CD4-positive, alpha-beta T cell treated with Interleukin-21 for 1 hour (primary cell): Measurements from ENCODE around the gene RASSF8.

ENCODE experiments used
- DNase-seq: peaks from one replicate; pipeline ENCODE4 v3.0.0-alpha.2; 2020

RASSF8 gene, protein sequence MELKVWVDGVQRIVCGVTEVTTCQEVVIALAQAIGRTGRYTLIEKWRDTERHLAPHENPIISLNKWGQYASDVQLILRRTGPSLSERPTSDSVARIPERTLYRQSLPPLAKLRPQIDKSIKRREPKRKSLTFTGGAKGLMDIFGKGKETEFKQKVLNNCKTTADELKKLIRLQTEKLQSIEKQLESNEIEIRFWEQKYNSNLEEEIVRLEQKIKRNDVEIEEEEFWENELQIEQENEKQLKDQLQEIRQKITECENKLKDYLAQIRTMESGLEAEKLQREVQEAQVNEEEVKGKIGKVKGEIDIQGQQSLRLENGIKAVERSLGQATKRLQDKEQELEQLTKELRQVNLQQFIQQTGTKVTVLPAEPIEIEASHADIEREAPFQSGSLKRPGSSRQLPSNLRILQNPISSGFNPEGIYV

DNA sequence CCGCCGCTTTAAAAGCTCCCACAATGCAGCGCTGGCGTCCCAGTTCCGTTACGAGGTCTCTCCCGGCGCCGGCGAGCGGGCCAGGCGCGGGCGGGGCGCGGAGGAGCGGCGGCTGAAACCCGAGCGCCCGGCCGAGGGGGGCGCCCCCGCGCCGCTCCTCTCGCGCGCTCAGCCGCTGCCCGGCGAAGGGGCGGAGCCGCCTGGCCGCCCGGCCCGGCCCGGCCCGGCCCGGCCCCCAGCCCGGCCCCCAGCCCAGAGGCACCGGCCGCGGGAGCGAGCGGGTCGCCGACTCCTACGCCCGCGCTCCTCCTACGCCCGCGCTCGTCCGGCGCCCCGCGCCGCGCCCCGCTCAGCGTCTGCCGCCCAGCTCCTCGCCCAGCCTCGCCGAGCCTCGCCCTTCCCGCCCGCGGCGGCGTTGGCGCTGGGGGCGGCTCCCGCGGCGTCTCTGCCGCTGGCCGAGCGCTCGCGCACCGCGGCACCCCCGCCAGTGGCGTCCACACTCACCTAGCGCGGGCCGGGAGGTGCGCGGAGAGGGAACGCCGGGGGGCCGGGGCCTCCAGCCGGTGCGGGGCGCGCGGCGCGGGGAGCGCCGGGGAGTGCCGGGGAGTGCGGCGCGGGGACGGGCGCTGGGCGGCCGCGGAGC, at the start of gene RASSF8:
Gene RASSF8 (plus strand): TSS at position 255 of the 643 bp plus-strand sequence. CDS start 96,662 bp downstream, outside the sequence.
- no peak for DNase-seq

DNA sequence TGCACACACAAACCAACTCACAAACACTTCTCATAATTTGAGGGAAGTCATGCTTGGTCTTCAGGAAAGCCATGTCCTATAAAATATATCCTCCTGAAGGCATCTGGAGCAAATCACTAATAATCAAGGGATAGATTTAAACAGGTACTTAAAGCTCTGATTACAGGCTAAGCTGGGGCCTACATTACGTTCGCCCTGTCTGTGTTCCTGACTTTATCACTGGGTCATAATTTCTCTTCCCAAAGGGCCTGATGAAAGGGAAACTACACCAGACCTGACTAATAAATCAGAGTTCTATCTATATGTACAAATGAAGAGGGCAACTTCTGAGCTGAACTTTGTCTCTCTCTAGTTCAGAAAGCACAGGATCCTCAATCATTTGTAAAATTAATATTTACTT, 43.9 kb upstream of the RASSF8 start:
- no peak for DNase-seq

DNA sequence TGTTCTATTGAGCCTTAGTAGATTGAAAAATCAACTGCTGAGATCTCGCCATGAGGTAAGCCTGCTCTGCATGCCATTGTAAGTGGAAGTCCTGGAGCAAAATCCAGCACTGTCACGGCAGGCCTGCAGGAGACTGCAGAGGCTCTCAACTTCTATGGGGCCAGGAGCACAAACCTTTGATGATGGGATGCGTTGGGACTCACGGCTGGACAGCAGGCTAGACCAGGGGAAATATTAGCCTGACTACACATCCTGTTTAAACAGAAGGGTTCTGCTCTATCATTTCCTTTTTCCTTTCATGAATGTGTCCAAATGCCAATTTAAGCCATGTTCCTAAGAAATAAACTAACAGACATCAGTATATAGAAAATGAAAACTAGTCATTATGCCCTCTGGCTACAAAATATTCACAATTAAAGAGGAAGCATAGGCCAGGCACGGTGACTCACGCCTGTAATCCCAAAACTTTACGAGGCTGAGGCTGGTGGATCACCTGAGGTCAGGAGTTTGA, 33.9 kb upstream of the RASSF8 start:
- DNase-seq: no peak

DNA sequence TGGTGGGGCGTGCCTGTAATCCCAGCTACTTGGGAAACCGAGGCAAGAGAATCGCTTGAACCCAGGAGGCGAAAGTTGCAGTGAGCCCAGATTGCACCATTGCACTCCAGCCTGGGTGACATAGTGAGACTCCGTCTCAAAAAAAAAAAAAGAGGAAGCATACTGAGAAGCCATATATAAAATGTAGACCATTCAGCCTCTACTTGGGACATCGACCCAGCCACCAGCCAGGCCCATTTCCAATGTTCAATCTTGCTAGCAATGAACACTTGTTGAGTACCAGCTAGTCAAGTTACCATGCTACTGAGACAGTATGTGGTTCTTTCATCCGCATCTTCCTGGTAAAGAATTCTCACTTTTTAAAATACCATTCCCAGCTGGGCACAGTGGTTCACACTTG, 33.4 kb upstream of the RASSF8 start:
- no peak for DNase-seq

DNA sequence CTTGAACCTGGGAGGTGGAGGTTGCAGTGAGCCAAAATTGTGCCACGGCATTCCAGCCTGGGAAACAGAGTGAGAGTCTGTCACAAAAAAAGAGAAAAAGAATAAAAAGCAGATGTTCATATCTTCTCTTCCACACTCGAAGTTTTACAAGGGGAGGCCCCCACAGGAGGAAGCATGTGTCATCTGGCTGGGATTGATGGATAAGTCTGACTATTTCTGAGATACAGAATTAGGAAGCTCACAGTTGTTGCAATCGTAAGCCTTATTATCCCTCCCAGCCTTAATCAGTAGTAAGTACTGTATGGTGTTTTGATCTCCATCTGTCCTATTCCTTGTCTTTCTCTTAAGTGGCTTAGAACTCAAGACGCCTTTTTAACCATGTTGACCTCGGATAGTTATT, 31.9 kb upstream of the RASSF8 start:
- no peak for DNase-seq

DNA sequence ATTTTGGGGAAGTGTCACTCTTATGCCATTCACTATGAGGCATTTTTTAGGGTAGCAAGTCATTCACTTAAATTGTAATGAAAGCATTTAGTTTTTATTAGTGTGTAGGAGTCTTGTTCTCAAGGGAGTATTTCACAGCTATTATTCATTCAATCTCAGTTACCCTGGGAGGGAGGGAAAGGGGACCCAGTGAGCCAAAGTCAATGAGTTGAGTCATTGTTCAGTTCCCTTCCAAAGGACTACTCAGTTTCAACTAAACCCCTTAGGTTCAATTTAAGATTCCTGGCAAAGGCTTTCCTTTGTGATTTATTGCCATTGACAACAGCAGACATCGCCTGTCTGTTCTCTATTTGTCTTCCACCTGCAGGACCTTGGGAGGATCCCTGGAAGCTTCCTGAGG, 29.3 kb upstream of the RASSF8 start:
- no peak for DNase-seq

DNA sequence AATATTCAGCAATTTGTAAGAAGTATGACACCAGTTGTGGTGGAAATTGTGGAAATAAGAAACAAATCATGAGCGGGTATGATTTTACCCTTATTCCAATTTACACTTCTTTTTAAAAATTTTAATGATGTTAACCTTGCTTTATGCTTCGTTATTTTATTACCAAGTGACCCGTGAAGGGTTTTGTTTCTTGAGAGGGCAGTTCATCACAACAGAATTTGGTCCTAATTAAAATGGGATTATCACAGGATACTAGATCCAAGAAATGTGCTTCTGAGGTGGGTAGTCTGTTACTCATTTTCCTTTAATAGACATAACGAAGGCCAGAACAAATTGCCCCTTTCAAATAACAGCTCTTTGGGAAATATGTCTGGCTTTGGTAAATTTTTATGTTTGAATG, 25.5 kb upstream of the RASSF8 start:
- no peak for DNase-seq

DNA sequence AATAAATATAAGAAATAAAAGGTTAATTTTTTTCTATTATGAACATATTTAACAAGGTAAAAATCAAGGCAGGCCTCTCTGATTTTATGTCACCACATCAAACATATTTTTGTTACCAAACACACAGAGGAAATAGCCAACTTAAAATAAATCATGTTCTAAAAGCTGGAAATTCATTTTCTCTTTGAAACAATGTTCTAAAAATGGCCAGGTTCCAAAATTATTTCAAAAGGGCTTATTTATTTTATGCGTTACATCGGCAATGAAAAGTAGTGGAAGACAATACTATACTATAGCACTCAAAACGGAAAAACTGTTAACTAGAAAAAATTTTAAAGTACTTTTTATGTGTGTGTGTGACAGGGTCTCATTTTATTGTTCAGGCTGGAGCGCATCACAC, 24.0 kb upstream of the RASSF8 start:
- no peak for DNase-seq

DNA sequence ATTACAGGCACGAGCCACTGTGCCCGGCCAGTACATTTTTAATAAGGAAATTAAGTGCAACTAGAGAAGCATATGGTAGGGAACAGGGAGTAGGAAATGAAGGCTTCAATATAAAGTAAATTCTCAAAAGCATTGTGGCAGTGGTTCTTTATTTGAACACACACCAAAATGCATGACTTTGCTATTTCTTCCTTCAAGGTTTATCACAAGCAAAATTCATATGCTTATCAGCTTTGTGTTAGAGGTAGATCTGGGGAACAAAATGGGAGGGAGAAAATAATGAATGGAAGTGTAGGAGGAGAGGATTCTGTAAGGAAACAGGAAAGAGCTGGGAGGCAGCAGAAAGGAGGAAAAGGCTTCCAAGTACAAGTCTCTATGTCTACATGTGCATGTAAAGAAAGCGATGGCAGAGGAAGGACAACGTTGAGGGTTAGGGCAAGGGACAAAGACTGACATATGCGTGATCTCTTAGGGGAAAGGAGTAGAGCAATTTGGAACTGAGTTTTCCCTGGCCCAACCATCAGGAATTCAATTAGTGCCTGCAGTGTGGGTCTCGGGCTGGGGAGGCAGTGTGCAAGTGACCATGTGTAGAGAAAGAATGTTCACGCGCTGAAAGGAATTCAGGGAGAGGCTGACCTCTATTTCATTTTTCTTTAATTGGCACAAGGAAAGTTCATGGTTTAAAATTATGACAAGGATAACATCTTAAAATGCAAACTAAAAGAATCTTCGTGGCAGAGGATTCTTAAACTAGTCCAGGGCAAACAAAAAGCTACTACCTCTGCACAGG, 22.9 kb upstream of the RASSF8 start:
- no peak for DNase-seq

DNA sequence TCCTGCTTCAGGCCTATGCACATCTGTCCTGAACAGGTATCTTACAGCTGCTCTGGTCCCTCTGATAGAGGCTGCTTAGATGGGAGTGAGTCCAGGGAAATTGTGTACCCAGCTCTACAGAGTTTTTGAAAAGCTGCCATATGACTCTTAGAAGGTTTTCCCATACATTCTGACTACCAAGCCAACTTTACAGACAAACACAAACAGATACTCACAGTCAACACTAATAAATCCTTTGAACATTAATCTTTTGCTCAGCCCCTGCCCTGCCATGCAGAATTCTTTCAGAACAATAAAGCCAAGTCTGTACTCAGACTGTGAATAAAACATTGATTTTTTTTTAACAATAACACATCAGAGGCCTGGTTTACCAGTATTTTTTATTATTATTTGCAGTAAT, 21.4 kb upstream of the RASSF8 start:
- DNase-seq: no peak

DNA sequence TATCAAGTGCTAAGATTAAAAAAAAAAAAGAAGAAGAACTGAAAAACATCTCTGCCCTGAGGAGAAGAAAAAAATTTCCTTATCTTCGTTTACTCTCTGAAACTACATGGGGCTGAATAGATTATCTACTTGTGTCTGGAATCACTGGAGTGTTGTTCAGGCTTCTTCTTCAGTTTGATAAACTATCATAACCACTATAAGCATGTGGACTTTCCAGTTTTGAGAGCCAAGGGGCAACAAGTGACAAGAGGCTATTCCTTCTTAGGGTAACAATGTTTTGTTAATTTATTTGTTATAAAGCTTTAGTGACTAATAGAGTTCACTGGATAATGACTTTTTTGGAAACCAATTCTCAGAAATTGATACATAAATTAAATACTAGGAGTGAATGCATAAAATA, 19.9 kb upstream of the RASSF8 start:
- no peak for DNase-seq

DNA sequence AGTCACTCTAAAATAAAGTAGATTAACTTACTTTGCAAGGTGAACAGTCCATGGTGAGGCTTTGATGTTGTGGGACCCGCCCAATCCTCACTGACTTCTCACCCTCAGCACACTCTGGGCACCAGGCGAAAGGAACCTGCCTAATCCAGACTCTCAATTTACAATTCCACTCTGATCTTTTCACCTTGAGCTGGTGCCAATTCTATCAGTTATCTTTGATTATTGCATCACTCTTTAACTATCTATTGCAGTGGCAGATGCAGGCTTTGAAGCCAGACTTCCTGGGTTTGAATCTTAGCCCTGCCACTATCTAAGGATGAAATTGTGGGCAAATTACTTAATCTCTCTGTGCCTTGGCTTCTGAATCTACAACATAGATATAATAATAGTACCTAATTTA, 18.9 kb upstream of the RASSF8 start:
- no peak for DNase-seq

DNA sequence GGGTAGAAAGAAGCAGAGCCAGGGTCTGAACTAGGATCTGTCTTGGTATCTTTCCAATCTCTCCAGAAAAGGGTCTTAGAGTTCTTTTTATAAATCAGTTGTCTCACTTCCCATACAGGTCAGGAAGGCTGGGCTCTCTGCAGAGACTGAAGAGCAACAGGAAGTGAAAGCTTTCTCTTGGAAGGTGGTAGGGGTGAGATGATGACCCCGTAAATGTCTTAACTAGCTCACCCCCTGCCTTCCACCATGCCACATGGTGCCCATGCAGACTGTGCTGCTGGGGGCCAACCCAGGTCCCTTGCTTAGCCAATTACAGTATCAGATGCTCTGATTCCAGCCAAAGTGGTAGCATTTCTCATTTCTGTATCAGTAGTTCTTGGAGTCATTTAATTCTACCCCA, 17.6 kb upstream of the RASSF8 start:
- no peak for DNase-seq

DNA sequence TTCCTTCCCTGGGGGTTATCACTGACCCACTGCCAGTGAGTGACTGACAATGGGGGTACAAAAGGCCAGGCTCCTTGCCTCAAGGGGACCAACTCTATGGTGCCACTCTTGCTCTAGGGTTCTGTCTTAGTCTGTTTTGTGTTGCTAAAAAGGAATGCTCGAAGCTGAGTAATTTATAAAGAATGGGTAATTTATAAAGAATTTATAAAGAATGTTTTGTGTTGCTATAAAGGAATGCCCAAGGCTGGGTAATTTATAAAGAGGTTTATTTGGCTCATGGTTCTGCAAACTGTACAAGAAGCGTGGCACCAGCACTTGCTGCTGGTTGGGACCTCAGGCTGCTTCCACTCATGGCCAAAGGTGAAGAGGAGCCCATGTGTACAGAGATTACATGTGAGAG, 15.8 kb upstream of the RASSF8 start:
- no peak for DNase-seq

DNA sequence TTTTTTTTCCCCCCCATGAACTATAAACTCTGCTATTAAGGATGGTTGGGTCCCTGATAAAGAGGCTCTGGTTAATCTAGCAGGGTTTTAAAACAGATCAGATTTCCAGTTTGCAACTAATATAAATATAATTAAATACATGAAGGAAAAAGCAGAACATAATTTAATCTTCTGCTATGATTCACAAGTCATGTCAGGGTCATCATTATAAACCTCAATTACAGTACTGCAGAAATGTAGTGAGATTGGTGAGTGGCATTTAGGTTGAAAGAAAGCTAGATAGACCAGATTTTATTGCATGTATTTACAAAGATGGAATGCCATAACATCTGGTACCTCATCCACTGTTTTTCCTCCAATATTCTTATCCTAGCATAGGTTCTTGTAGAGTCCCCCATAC, 14.5 kb upstream of the RASSF8 start:
- DNase-seq: no peak

DNA sequence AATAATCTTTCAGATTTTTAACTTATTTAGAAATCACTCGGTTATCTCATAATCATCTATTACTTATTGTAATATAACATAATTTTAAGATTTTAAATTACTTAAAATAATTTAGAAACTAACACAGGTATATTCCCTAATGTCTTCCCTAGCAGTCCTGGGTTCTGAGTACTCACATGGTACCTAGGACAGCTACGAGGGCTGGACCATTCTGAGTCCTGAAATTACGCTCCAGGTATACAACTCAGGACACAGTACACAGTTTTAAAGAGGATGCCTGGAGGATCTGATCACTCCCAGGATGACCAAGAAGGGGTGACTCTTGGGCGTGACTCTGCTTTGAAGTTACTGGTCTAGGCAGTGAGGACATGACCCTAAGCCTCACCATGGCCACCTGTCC, 9.1 kb upstream of the RASSF8 start:
- no peak for DNase-seq

DNA sequence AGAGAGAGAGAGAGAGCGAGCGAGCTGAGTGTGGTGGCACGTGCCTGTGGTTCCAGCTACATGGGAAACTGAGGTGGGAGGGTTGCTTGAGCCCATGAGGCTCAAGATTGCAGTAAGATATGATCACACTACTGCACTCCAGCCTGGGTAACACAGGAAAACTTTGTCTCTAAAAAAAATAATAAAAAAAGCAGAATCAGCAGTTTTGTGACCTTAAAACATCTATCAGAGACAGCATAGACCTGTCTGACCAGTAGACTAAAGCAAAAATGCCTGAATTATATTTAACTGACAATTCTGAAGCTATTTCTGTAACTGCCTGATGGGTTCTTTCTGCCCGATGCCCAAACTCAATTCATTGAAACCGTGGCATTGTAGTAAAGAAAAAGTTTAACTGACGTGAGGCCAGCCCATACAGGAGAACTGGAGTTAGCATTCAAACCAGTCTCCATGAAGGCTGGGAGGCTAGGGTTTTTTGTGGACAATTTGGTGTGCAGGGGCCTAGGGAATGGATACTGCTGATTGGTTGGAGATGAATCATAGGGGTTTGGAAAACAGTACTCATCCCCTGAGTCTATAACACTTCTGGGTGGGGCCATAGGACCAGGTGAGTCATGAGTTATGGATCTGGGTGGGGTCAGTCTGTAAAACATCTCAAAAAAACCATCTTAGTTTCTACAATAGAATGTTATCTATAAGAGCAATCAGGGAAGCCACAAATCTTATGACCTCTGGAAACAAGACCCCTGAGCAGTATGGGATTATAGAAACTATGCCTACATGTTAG, 8.0 kb upstream of the RASSF8 start:
- no peak for DNase-seq

DNA sequence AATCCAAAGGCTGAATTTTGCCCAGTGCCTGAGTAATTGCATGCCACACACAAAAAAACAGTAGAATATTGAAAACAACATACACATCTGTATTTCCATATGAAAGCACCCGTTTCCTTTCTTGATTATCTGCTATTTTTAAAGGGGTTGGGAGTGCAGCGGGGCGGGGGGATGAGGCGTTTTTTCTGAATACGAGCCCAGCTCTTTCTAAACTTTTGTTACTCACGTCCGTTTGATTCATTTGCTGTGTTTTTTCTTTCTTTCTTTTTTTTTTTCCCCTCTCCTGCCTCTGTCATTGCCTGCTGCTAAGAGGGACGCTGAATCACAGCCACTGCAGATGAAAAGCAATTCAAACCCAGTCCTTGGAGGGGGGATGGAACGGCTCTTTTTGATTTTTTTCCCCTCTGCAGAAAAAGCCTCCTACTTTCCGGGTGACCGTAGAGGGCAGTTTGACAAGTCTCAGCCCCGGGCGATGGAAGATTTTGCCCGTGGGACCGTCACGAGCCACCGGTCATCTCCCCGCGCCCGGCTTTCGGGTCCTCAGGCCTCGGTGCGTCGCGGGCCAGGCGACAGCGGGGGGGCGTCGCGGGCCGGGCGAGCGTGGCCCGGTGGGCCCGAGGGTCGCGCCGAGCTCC, 572 bp upstream of the RASSF8 start:
- no peak for DNase-seq

DNA sequence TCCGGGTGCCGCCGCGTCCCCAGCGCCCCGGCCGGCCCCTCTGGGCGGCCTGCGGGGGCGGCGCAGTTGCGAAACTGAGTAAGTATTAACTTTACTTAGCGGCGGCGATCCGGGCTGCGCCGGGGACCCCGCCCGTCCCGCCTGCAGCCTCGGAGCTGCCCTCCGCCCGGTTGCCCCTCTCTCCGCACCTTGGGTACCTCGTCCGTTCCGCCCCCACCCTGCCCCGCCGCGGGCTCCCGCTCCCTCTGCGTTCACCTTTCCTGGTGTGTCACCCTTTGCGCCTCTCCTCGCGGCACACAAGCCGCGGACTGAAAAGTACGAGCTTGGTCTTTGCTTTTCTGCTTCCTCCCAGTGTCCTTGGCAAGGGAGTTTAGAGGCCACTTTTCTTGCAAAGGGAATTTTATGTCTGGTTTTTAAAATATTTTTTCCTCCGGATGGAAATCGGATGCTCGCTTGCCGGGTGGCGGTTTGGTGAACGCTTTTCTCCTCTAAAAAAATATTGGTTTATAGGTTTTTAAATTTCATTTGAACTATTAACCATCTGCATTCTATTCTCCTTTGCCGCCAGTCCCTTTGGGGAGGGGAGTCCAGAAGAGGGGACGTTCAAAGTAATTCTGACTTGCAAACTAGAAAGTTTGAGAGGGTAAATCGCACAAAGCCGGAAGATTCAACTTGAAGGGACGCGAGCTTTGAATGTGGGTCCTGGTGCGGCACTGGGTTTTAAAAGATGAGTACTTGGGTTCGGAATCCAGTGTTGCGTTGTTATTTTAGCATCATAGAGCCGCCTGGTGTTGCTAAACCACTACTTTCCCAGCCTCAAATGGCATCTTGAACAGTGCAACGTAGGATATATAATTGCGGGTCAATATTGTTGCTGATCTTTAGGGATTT, 834 bp downstream of the RASSF8 start:
- no peak for DNase-seq

DNA sequence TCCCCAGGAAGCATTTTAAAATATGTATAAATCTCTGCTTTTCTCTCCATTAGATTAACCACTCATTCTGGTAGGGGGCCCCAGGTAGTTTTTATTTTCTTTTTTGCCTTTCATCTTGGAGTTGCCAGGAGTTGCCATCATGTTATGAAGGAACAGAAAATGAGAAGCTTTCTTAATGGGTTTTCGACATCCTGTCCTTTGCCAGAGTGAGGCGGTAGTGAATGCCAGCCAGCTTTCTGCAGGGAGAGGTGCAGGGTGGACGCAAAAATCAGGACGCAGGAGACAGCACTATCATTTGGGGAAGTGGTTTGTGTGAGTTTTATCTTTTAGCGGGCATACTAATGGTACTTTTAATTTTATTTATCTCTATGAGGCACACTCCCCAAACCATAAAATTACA, 1.7 kb downstream of the RASSF8 start:
- no peak for DNase-seq

DNA sequence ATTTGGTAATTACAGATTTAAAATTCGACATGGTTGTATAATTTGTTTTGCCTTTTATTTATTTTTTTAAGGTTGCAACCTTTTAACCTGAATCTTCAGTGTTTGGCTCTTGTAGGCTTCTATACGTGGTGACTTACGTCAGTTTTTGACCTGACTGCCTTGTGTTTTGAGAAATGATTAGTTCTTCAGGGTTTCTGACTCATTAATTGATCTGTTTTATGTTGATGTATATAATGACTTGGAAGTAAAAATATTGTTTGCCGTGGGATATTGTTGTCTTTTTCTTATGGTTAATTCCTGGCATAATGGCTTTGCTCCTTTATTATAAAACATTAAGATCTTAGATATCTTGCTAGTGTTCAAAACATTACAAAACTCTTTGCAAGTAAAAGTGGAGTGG, 2.5 kb downstream of the RASSF8 start:
- DNase-seq: no peak
